Dermis microvascular lymphatic vessel endothelial cell (primary cell): Measurements from ENCODE around the gene RAD51B. TPM values are rescaled to one million over a fixed set of nuclear protein-coding genes. Genes with fewer than 3 reads are reported as not detected.
A peak's percentile ranks its signal among the peaks of the same experiment; 100 is the strongest.

Source experiments
- DNase-seq, 2 donors: peaks; one replicate each; pipeline versions ENCODE4 v3.0.0 to v3.0.0-alpha.2; 2010; ENCODE audit warnings: low read depth in 2 of 2
- total RNA-seq: library from RNA; depleted of rRNA; stranded (reverse); fragments of >200 nt; gene quantifications from 2 replicates; pipeline ENCODE4 v1.2.1, GENCODE V29; 2014

Gene RAD51B
- total RNA-seq, 1 donor from 2014 or later, result 9.2 TPM

- no peak for DNase-seq
Observed at GRCh38 chr14:68503186-68503825, 683.7 kb downstream of the RAD51B start.

- no peak for DNase-seq
Observed at GRCh38 chr14:68504861-68505260, 685.3 kb downstream of the RAD51B start.

GRCh38 chr14:68506021-68506644, 686.6 kb downstream of the RAD51B start:
- DNase-seq, result peak; percentile 81 to 85

GRCh38 chr14:68506645-68507419, 687.3 kb downstream of the RAD51B start:
- peak in 1 of 2 donors; percentile 27 for DNase-seq

GRCh38 chr14:68507544-68508081, 688.0 kb downstream of the RAD51B start:
- DNase-seq, result no peak

- DNase-seq, result no peak
Observed at GRCh38 chr14:68508581-68508980, 689.0 kb downstream of the RAD51B start.

- DNase-seq, result no peak
Observed at GRCh38 chr14:68509188-68509983, 689.8 kb downstream of the RAD51B start.

GRCh38 chr14:68510201-68511128, 690.9 kb downstream of the RAD51B start:
- no peak for DNase-seq

GRCh38 chr14:68511129-68512047, 691.8 kb downstream of the RAD51B start:
- no peak for DNase-seq

GRCh38 chr14:68512088-68512487, 692.5 kb downstream of the RAD51B start:
- no peak for DNase-seq

- DNase-seq, result no peak
Observed at GRCh38 chr14:68513137-68513536, 693.6 kb downstream of the RAD51B start.

GRCh38 chr14:68513838-68514607, 694.4 kb downstream of the RAD51B start:
- no peak for DNase-seq

- no peak for DNase-seq
Observed at GRCh38 chr14:68514608-68515194, 695.1 kb downstream of the RAD51B start.

- no peak for DNase-seq
Observed at GRCh38 chr14:68516342-68516741, 696.8 kb downstream of the RAD51B start.

GRCh38 chr14:68518166-68518565, 698.6 kb downstream of the RAD51B start:
- no peak for DNase-seq

GRCh38 chr14:68518761-68519670, 699.4 kb downstream of the RAD51B start:
- DNase-seq, result no peak

GRCh38 chr14:68519671-68520187, 700.1 kb downstream of the RAD51B start:
- no peak for DNase-seq
